MM.1S (cell line): ENCODE data around the gene KLRG1.

Experiments
- DNase-seq: peaks from one replicate; pipeline ENCODE4 v3.0.0-alpha.2; 2015
- H2AFZ ChIP-seq: fragments of 300-600 bp; sonication (generic); 2 replicates; pipeline ENCODE4 v1.6.0; 2016; ENCODE audit warnings: antibody characterized with exemption, low read length
- H3F3A ChIP-seq: fragments of 300-600 bp; sonication (generic); 2 replicates; pipeline ENCODE4 v1.6.1; 2016; ENCODE audit warnings: mild to moderate bottlenecking, antibody characterized with exemption, low read length, moderate library complexity, mixed read lengths; ENCODE audit not compliant: insufficient read depth
- H3K27ac ChIP-seq: fragments of 300-600 bp; sonication (generic); 2 replicates; pipeline ENCODE4 v1.5.1; 2016; ENCODE audit warnings: mild to moderate bottlenecking, low read length
- H3K27me3 ChIP-seq: fragments of 300-600 bp; sonication (generic); replicated peaks from 2 replicates; pipeline ENCODE4 v1.6.0; 2016; ENCODE audit warnings: low read length; ENCODE audit not compliant: insufficient read depth
- H3K36me3 ChIP-seq: fragments of 300-600 bp; sonication (generic); replicated peaks from 2 replicates; pipeline ENCODE4 v1.6.1; 2016; ENCODE audit warnings: mild to moderate bottlenecking, low read length, mixed read lengths; ENCODE audit not compliant: insufficient read depth
- H3K4me1 ChIP-seq: fragments of 300-600 bp; sonication (generic); 2 replicates; pipeline ENCODE4 v1.6.1; 2016; ENCODE audit warnings: low read length, mixed read lengths
- H3K4me2 ChIP-seq: fragments of 300-600 bp; sonication (generic); 2 replicates; pipeline ENCODE4 v1.6.0; 2016; ENCODE audit warnings: low read depth, low read length
- H3K4me3 ChIP-seq: fragments of 300-600 bp; sonication (generic); 2 replicates; pipeline ENCODE4 v1.5.1; 2016; ENCODE audit warnings: low read length, mixed read lengths
- H3K79me2 ChIP-seq: fragments of 300-600 bp; sonication (generic); 2 replicates; pipeline ENCODE4 v1.6.1; 2016; ENCODE audit warnings: mixed run types, low read length, mixed read lengths
- H3K9ac ChIP-seq: fragments of 300-600 bp; sonication (generic); 2 replicates; pipeline ENCODE4 v1.6.1; 2016; ENCODE audit warnings: low read length, mixed read lengths
- H3K9me2 ChIP-seq: fragments of 300-600 bp; sonication (generic); replicated peaks from 2 replicates; pipeline ENCODE4 v1.6.1; 2016; ENCODE audit warnings: mild to moderate bottlenecking, low read length, mixed read lengths; ENCODE audit not compliant: insufficient read depth
- H3K9me3 ChIP-seq: fragments of 300-600 bp; sonication (generic); replicated peaks from 2 replicates; pipeline ENCODE4 v1.6.1; 2016; ENCODE audit warnings: mild to moderate bottlenecking, low read length, mixed read lengths; ENCODE audit not compliant: insufficient read depth
- H4K20me1 ChIP-seq: fragments of 300-600 bp; sonication (generic); 2 replicates; pipeline ENCODE4 v1.6.1; 2016; ENCODE audit warnings: mild to moderate bottlenecking, low read length, moderate library complexity, mixed read lengths; ENCODE audit not compliant: insufficient read depth
- EZH2 ChIP-seq: fragments of 300-600 bp; sonication (generic); optimal IDR thresholded peaks from 2 replicates; pipeline ENCODE3; 2017; ENCODE audit warnings: low read depth, mild to moderate bottlenecking, antibody characterized with exemption, low read length, mixed read lengths
- EZH2phosphoT487 ChIP-seq: fragments of 300-600 bp; sonication (generic); IDR thresholded peaks from 2 replicates; pipeline ENCODE4 v1.6.1; 2018; ENCODE audit warnings: antibody characterized with exemption, low read length
- TF ChIP-seq, protein P1 (sequence below): fragments of 300-600 bp; sonication (generic); IDR thresholded peaks from 2 replicates; pipeline ENCODE4 v1.5.1; 2016; ENCODE audit warnings: antibody characterized with exemption, low read length, mixed read lengths

KLRG1 gene

GRCh38 chr12:9033265-9033887 is 44.0 kb downstream of the KLRG1 start:
- Histone ChIP-seq H3K9ac (no peak overlapping the region), H3K36me3 (no peaks in the 10 kb centered on the region), H3K9me2 (no peaks in the 10 kb centered on the region), H3K4me1 (no peaks in the 10 kb centered on the region), H2AFZ (no peak overlapping the region), H4K20me1 (no peaks in the 10 kb centered on the region), H3K4me3 (no peak overlapping the region), H3K79me2 (no peaks in the 10 kb centered on the region), H3K27ac (no peak overlapping the region), H3F3A (no peaks in the 10 kb centered on the region), H3K4me2 (no peak overlapping the region), H3K9me3 (no peaks in the 10 kb centered on the region), H3K27me3 (no peaks in the 10 kb centered on the region)
- TF ChIP-seq EZH2phosphoT487 (no peak), EZH2 (no peak)
- no peak for DNase-seq

GRCh38 chr12:9034095-9034494 is 44.7 kb downstream of the KLRG1 start:
- TF ChIP-seq, protein P1, sequence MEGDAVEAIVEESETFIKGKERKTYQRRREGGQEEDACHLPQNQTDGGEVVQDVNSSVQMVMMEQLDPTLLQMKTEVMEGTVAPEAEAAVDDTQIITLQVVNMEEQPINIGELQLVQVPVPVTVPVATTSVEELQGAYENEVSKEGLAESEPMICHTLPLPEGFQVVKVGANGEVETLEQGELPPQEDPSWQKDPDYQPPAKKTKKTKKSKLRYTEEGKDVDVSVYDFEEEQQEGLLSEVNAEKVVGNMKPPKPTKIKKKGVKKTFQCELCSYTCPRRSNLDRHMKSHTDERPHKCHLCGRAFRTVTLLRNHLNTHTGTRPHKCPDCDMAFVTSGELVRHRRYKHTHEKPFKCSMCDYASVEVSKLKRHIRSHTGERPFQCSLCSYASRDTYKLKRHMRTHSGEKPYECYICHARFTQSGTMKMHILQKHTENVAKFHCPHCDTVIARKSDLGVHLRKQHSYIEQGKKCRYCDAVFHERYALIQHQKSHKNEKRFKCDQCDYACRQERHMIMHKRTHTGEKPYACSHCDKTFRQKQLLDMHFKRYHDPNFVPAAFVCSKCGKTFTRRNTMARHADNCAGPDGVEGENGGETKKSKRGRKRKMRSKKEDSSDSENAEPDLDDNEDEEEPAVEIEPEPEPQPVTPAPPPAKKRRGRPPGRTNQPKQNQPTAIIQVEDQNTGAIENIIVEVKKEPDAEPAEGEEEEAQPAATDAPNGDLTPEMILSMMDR, result no peak
- TF ChIP-seq EZH2phosphoT487, result no peak
- TF ChIP-seq EZH2, result no peak
- Histone ChIP-seq H3K9me3 (no peaks in the 10 kb centered on the region), H3F3A (no peaks in the 10 kb centered on the region), H2AFZ (no peak overlapping the region), H3K4me3 (no peak overlapping the region), H3K36me3 (no peaks in the 10 kb centered on the region), H3K4me1 (no peaks in the 10 kb centered on the region), H3K27me3 (no peaks in the 10 kb centered on the region), H3K9me2 (no peaks in the 10 kb centered on the region), H3K79me2 (no peaks in the 10 kb centered on the region), H3K9ac (no peak overlapping the region), H3K4me2 (no peak overlapping the region), H3K27ac (no peak overlapping the region), H4K20me1 (no peaks in the 10 kb centered on the region)
- no peak for DNase-seq

- H3K9ac ChIP-seq, result no peak overlapping the region
- no peak for DNase-seq
Observed at GRCh38 chr12:9036227-9036626, 46.9 kb downstream of the KLRG1 start.

DNA sequence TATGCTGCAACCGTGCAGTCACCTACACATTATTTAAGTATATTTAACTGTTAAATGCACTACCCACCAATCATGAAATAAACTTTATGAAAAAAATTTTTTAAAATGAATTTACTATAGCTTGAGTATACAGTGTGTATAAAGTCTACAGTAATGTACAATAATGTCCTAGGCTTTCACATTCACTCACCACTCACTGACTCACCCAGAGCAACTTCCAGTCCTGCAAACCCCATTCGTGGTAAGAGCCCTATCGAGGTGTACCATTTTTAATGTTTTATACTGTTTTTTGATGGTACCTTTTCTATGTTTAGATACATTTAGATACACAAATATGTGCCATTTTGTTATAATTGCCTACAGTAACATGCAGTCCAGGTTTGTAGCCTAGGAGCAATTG is 48.1 kb downstream of the KLRG1 start:
- H4K20me1 ChIP-seq, result no peaks in the 10 kb centered on the region
- no peaks in the 10 kb centered on the region for H3K4me1 ChIP-seq
- no peaks in the 10 kb centered on the region for H3K27me3 ChIP-seq
- H3K4me3 ChIP-seq, result no peak overlapping the region
- no peak overlapping the region for H2AFZ ChIP-seq
- no peaks in the 10 kb centered on the region for H3F3A ChIP-seq
- H3K9me3 ChIP-seq, result no peaks in the 10 kb centered on the region
- no peak overlapping the region for H3K9ac ChIP-seq
- H3K4me2 ChIP-seq, result no peak overlapping the region
- no peak for TF ChIP-seq EZH2phosphoT487
- TF ChIP-seq EZH2, result no peak
- TF ChIP-seq, protein P1, result no peak
- H3K27ac ChIP-seq, result no peak overlapping the region
- H3K79me2 ChIP-seq, result no peaks in the 10 kb centered on the region
- DNase-seq, result no peak
- no peaks in the 10 kb centered on the region for H3K36me3 ChIP-seq
- H3K9me2 ChIP-seq, result no peaks in the 10 kb centered on the region

More at GRCh38 chr12:9036227-9036626, 46.9 kb downstream of the KLRG1 start:
- Histone ChIP-seq H3K36me3 (no peaks in the 10 kb centered on the region), H2AFZ (no peak overlapping the region), H3K9me2 (no peaks in the 10 kb centered on the region), H3F3A (no peaks in the 10 kb centered on the region), H3K4me1 (no peaks in the 10 kb centered on the region), H3K27me3 (no peaks in the 10 kb centered on the region), H3K4me3 (no peak overlapping the region), H3K79me2 (no peaks in the 10 kb centered on the region), H4K20me1 (no peaks in the 10 kb centered on the region), H3K27ac (no peak overlapping the region), H3K4me2 (no peak overlapping the region), H3K9me3 (no peaks in the 10 kb centered on the region)
- TF ChIP-seq EZH2phosphoT487, result no peak
- no peak for TF ChIP-seq EZH2
- TF ChIP-seq, protein P1, result no peak
